Measurements from ENCODE around the gene RARB. TPM values are rescaled to one million over a fixed set of nuclear protein-coding genes. Genes with fewer than 3 reads are reported as not detected.
A peak's percentile ranks its signal among the peaks of the same experiment; 100 is the strongest.

RARB gene
- total RNA-seq, 1 experiment from 2014 or later: 7.1 TPM

DNA sequence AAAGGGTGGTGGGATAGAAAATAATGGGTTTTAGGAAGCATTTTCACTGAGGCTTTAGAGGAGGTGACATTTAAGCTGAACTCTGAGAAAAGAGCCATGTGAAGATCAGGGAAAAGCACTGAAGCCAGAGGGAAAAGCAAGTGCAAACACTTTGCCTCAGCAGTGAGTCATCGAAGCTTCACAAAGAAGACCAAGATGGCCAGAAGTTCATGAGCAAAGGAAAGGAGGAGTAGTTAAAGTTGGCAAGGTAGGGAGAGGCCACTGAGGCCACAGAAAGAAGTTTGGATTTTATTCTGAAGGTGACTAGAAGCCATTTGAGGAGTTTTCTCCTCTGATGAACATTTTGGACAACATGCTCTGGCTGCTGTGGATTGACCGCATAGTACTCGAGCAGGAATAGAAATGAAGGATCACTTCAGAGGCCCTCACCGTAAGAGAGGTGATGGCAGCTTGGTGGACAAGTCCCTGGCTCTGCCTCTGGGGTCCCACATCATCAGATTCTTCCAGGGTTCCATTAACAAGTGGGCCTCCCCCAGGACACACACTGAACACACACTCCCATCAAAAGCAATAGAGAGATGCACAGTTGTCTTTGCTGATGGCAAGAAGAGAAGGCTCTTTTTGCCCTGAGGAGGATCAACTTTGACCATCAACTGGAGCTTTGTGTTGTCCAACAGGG, 161.2 kb downstream of the RARB start:
- no peak for DNase-seq (ENCODE audit: extremely low read depth, low read depth)

DNA sequence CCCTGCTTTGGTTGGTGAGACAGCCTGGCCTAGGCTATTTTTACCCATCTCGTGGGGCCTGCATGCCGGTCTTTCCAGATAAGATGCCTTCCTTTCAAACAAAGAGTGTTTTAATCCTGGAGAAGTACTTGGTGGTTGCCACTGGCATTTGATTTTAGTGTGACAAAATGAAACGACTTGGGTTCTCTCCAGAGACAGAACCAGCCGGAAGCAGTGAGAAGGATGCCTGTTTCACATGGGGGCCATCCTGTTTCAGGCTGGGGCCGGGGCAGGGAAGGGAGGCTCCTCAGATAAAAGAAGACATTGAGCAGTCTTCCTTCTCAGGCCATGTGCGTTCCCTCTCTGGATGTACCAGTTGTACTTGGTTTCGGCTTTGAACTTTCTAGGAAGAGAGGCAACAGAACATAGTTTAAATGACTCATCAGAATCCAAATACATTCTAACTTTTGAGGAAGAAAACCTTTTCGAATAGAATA, 161.8 kb downstream of the RARB start:
- no peak for DNase-seq (ENCODE audit: extremely low read depth, low read depth)

DNA sequence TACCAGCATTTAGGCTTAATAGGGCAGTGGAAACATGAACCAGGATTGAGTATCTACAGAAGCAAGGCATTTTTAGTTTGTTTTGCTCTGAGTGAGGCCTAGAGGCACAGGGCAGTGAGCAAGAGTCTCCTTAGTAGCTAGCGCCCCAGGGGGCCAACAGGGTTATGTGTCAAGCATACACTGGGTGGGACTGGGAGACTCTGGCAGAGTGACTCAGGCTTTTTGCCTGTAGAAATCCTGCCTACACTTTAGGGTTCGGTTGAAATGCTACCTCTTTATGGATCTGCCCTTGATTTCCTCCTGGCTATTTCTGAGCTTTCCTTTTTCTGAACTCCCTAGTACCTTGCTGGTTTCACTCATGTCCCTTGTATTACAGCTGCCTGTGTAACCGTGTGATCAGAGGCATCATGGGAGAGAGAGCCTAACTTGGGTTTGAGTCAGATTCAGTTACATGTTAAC, 164.5 kb downstream of the RARB start:
- DNase-seq (ENCODE audit: extremely low read depth, low read depth): peak; percentile 77

DNA sequence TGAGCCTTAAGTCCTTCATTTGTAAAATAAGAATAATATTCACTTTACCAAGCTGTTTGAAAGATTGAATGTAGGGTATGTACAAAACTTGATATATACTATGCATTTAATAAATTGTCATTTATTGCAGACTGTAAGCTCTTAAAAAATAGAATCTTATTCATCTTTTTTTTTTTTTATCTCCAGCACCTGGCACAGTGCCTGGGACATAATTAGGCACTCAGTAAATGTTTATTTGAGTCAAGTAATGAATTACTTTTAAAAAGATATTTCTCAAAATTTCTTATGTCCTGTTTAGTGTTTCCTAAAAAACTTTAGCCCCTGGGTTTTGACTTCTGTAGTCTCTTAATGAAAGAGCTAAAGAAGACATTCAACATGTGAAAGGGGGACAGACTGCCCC, 164.9 kb downstream of the RARB start:
- DNase-seq (ENCODE audit: extremely low read depth, low read depth): no peak

DNA sequence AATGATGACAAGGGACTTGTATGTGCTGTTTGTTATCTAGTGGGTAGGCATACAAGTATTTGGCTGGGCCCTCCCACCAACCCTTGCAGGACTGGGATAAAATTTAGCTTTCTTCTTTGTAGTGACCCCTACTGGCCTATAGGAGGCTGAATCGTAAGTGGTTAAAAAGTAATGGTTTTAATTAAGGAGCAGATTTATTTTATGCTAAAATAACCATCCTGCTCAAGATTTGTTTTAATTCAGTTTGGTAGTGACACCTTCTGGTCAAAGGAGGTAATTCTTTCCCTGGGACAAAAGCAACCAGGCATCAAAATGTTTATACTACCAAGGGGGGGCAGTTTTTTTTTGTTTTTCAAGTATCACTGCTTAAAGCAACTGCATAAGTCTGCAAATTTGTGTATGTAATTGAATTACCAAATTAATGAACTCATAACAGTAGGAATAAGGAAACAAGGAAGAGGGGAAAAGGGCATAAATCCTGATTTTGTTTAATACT, 166.0 kb downstream of the RARB start:
- DNase-seq (ENCODE audit: extremely low read depth, low read depth): peak; percentile 56

DNA sequence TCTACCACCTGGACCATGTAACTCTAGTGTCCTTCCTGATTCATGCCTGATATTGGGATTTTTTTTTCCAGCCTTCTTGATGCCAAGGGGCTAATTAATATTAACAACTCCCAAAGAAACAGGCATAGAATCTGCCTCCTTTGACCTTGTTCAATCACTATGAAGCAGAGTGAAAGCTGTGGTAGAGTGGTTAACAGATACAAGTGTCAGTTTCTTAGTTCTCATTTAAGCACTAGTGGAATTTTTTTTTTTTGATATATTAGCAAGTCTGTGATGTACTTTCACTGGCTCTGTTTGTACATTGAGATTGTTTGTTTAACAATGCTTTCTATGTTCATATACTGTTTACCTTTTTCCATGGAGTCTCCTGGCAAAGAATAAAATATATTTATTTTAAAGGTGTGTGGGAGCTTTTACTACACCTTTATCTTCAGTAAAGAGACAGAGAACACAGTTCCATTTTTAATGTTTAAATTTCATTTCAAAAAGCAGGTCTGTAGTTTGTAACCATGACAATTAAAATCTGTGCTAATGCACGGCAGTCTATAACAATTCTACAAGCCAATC, 169.6 kb downstream of the RARB start:
- no peak for DNase-seq (ENCODE audit: extremely low read depth, low read depth)

DNA sequence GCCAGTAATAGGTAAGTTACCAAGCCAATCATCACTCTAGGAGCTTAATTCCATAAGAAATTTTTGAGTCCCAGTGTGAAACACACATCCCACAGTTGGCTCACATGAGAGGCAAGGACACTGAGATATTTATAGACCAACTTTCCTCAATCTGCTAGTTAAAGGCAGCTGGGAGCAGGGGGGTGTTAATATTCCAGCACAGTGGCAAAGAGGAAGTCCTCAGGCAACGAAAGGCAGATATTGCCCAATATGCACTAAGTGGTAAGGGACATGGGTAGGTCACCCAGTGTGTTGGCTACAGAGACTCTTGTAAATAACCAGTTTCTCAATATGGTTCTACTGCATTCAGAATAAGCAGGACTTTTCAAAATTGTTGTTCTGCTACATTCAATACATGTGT, 175.6 kb downstream of the RARB start:
- no peak for DNase-seq (ENCODE audit: extremely low read depth, low read depth)

DNA sequence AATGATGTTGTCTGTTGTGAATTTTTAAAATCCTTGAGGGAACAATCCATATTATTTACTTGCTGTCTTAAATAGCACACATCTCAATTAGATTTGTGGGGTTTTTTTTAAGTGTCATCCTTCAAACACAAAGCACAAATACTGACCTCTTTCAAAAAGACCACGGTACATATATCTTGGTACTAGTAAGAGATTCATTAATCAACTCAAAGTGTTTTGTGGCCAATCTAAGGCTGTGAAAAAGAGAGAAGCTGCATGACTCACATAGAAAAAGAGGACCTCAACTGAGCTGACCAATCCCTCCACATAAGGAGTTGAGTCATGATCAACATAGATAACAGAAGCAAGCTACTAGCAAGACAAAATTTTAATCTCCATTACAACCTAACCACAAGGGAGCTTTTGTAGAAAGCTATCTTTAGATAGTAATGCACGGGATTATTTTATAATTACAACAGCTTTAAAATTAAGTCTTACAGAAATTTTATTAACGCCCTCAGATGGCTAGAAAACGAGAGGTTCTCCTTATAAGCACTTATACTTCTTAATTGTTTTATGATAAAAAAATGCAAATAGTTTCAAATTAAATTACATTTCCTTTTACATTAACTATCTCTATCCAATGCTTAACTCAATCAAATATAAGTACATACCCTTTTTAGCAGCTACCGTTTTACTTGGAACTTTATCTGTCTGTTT, 176.2 kb downstream of the RARB start:
- DNase-seq (ENCODE audit: extremely low read depth, low read depth): no peak

DNA sequence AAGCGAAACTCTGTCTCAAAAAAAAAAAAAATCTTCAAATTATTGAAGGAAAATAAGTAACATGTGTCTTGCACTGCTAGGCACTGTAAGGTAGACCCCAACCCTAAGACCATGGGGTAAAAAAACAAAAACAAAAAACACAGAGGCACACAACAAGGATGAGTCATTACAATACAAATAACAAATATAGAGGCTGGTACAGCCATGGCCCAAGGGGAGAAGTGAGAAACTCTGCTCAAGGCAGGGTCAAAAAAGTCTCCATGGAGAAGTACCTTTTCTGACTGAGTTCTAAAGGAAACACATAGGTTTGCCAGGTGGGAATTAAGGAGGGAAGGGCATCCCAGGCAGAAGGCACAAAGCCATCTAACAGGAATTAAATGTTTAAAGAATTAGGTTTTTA, 182.1 kb downstream of the RARB start:
- no peak for DNase-seq (ENCODE audit: extremely low read depth, low read depth)

DNA sequence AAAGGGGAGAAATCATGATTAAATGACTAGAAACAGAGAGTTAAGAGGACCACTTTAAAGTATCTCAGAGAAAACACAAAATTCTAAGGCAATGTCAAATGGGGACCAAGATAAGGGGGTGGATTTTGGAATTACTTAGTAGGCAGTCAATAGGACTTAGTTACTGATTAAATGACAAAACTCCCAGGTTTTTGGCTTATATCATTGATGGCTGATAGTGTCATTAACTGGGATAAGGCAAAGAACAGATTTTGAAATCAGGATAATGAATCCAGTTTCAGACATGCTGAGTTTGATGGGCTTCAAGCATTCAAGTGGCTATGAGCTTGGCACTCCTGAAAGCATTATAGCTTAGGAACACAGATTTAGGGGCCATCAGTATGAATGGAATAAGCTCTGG, 182.7 kb downstream of the RARB start:
- DNase-seq (ENCODE audit: extremely low read depth, low read depth): no peak

DNA sequence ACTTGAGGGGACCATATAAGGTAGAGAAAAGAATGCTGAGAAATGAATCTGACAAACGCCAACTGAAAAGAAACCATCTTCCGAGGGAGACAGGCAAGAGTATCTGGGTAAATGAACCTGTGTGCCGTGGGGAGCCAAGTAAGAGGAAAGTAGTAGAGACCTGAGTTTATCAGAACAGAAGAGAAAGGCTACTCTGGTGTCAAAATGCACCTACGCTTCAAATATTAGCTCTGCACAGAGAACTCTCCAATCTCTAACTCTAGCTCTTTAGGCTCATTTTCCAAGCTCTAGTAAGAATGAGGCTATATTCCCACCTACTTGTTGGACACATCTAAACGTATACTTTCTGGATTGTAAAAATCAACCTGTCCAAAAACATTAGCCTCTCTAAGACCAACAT, 183.1 kb downstream of the RARB start:
- no peak for DNase-seq (ENCODE audit: extremely low read depth, low read depth)

DNA sequence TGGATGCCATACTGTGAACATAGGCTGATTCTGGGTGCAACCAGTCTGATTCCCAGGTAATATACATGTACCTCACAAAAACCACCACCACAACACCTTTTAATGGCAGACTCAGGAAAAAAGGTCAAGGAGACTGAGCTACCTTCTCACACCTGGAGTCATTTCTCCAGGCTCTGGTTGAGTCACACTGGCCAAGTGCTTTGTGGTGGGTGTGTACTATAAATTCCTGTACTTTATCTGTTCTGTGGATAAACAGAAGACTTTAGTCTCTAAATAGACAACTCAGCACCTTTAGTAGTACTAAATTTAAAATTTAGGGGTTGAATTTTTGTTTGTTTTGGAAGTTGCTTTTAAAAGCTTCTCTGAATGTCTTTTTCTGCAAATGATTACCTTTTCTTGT, 190.0 kb downstream of the RARB start:
- no peak for DNase-seq (ENCODE audit: extremely low read depth, low read depth)

DNA sequence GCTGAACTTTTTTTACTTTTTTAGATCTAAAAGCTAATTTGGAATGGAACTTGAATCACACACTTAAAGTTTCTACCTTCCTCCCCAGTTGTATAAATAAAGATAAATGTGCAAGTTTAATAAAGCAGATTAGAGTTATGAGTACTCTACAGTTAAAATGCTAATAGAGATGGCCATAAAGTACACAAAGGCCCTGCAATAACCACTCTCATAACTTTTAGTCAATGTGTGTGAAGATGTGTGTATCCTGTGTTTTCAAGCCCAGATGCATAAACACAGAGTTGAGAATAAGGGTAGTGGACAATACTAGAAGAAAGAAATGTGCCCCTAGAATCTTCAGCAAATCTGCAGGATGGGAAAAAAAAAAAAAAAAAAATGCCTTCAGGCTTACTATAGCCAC, 191.3 kb downstream of the RARB start:
- no peak for DNase-seq (ENCODE audit: extremely low read depth, low read depth)

DNA sequence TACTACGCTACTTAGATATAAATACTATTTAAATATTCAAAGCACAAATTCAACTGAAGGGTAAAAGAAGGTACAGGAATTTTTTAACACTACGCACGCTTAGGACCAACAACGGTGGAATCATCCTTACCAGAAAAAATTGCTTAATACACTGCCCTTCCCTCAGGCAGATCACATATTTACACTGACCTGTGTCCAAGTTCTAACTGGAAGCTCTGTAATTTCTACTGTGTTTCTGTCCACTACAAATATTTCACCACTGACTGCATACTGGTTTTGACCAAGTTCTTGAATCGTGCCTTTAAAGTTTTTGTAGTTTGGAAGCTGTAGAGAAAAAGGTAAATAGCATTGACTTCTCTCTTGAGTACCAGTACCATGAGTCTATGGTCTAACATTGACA, 192.4 kb downstream of the RARB start:
- no peak for DNase-seq (ENCODE audit: extremely low read depth, low read depth)

DNA sequence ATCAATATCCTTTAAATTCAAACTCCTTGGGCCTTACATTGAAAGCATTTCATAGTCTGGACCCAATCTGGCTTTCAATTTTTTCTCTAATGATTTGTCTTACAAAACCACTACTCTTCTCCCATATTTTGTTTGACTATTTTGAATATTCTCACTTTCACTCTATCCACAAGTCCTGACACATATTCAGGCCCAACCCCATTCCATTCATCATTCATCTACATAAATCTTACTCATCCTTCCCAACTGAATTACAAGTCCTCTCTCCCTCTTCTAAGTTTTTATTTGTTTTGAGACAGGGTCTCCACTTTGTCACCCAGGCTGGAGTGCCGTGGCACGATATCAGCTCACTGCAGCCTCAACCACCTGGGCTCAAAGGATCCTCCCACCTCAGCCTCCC, 193.0 kb downstream of the RARB start:
- no peak for DNase-seq (ENCODE audit: extremely low read depth, low read depth)

DNA sequence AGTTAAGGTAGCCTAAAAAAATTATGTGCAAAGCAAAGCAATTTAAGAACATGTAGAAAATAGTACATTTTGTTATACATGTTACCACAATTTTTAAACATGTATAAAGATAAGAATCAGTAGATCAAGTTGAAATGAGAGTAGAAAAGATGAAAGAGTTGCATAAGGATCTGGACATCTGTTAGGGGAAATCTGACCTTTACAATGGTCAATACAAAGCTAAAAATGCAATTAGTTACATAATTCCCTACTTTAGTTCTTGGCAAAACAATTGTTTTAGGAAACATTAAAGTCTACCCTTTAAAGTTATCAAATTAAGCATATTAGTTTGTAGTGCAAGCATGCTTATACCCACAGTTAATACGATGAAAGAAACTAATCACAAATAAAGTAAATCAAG, 203.9 kb downstream of the RARB start:
- DNase-seq (ENCODE audit: extremely low read depth, low read depth): no peak

DNA sequence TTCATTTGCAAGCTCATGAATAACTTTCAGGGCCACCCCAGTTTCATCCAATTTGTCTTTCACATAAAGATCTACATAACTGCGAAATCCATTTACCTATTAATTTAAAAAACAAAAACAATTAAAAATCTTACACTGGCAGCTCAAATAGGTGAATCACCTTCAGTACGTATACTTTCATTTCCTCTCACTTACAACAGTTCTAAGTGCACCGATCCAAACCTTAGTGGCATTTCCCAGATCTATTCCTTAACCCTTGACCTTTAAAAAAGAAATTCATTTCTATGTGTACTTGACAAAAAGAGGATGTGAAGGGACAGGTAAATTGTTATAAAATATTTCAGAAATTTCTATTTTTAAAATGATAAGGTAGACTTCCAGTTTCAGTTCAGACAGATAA, 205.9 kb downstream of the RARB start:
- DNase-seq (ENCODE audit: extremely low read depth, low read depth): no peak

DNA sequence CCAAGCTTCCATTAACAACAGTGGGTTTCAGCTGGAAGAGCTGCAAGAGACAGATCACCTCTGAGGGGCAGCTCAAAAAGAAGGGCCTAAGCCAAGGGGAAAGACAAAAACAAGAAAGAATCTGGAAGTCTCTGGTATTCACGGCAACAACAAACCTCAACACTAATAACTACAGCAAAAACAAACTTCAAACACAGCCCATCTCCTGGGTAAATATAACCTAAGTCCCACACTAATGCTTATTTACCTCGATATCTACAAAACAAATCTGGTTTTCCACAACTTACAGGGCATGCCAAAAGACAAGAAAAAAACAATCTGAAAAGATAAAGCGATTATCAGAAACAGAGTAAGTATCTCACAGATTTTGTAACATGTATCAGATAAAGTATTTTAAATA, 207.0 kb downstream of the RARB start:
- DNase-seq (ENCODE audit: extremely low read depth, low read depth): no peak

Measured in NCI-H460 (cell line).